RPMI7951 (cell line): ENCODE results near the gene CDK11A. TPM values are rescaled to one million over a fixed set of nuclear protein-coding genes. Genes with fewer than 3 reads are reported as not detected.
"Not testable (repeated sequence)": the region's sequence is repeated elsewhere in the genome, so short reads cannot be mapped to it uniquely, and the experiment has no call there.

Experiments used
- DNase-seq: peaks from one replicate; pipeline ENCODE4 v3.0.0-alpha.2; 2012; ENCODE audit warnings: low read depth
- total RNA-seq: library from RNA; depleted of rRNA; stranded (reverse); fragments of >200 nt; shearing (Covaris generic); gene quantifications from 2 replicates; pipeline ENCODE4 v1.2.3, GENCODE V29; 2014

Gene CDK11A
- total RNA-seq, 1 experiment from 2014 or later = 4.4 TPM

DNA sequence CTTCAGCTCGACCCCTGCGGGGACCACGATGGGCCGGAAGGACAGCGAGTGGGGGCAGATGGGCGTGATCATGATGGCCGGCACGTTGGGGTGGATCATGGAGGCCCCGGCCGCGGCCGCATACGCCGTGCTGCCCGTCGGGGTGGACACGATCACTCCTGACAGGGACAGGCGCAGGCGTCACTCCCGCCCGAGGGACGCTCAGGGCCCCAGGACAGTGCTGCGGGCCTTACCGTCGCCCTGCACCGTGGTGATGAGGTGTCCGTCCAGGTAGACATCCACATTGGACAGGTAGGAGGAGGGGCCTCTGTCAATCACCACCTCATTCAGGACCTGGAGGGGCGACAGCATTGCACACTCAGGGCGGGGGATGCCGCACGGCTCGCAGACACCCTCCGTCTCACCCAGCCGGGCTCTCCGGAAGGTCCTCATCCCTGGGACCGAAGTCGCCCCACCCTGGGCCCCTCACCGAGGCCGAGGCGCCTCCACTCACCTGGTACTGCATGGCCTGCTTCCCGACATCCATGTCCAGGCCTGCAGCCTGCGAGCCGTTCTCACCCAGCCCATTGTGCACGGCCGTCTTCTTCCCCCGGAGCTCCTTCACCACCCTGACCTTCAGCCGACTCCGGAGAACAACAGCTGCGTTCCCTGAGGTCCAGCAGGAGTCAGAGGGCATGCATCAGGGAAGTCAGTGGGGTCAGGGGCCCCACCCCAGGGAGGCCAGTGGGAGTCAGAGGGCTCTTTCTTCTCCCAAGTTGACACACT, 30.1 kb upstream of the CDK11A start:
- DNase-seq = no peak

- no peak for DNase-seq
Measured at GRCh38 chr1:1753607-1754005, 29.4 kb upstream of the CDK11A start.

- DNase-seq = no peak
Measured at GRCh38 chr1:1752636-1753606, 28.8 kb upstream of the CDK11A start.

DNA sequence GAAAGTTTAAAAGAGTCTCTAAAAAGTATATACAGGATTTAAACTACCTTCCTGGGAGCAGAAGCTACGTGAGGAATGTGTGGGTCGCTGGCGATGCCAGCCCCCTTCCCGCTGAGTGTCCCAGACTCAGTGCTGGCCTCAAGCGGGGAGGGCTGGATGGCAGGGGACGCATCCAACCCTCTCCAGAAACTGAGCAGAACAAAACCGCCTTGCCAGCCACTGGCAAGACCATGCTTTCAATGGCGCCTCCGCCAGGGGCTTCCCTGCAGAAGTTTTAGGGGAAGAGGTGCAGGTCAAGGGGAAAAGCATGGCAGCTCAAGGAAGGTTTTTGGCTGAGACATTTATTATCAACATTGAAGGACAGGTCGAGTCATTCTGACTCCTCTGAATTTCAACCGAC, 28.0 kb upstream of the CDK11A start:
- no peak for DNase-seq

- not testable (repeated sequence) for DNase-seq
Measured at GRCh38 chr1:1749941-1750340, 25.8 kb upstream of the CDK11A start.

DNA sequence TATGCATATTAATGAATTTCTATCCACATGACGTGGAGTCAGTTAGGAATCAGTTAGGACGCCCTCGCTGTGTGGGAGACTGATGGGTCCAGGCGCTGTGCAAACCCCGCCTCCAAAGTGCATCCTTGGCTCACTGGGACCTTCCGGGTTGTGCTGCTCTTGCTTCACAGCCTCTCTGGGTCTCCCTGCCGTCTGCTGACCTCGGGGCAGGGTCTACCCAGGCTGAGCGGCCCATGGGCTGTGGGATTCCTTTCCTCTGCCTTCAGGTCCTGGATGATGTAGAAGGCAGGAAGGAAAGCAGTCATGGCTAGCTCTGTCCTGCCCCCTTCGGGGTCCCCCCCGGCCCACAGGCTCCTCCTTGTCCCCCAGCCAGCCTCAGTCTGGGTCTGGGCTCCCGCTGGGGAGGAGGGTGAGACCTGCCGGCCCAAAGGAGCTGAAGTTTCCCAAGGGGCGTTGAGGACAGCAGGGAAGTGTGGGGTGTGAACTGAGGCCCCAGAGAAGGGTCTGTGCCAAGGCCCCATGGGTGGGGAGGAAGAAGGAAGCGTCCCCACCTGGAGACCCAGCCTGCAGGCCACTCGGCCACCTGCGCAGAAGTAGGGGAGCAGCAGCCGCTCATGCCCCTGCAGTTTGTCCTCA, 24.6 kb upstream of the CDK11A start:
- no peak for DNase-seq

GRCh38 chr1:1746566-1746909, 22.4 kb upstream of the CDK11A start:
- DNase-seq = not testable (repeated sequence)

GRCh38 chr1:1745651-1746565, 21.8 kb upstream of the CDK11A start:
- peak; percentile 80 for DNase-seq

DNA sequence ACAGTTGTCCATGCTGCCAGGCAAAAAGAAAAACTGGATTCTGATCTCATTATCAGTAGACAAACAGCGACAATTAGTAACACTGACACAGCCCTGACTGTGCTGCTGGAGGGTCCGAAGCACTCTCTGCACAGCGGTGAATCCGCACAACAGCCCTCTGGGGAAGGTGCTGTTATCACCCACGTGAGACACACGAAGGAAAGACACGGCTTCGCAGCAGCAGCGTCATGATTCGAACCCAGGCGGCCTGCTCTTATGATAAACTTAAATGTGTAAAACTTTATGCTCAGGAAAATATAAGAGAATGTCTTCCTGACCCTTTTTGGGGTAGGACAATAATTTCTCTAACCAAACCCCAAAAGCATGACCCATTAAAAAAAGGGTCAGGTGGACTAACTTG, 18.4 kb upstream of the CDK11A start:
- DNase-seq = not testable (repeated sequence)

- peak; percentile 80 for DNase-seq
Measured at GRCh38 chr1:1741013-1741412, 16.9 kb upstream of the CDK11A start.

GRCh38 chr1:1738799-1739337, 14.7 kb upstream of the CDK11A start:
- not testable (repeated sequence) for DNase-seq

GRCh38 chr1:1737675-1738590, 13.8 kb upstream of the CDK11A start:
- not testable (repeated sequence) for DNase-seq

- DNase-seq = no peak
Measured at GRCh38 chr1:1732381-1732780, 8.2 kb upstream of the CDK11A start.

- DNase-seq = no peak
Measured at GRCh38 chr1:1730870-1731269, 6.7 kb upstream of the CDK11A start.

DNA sequence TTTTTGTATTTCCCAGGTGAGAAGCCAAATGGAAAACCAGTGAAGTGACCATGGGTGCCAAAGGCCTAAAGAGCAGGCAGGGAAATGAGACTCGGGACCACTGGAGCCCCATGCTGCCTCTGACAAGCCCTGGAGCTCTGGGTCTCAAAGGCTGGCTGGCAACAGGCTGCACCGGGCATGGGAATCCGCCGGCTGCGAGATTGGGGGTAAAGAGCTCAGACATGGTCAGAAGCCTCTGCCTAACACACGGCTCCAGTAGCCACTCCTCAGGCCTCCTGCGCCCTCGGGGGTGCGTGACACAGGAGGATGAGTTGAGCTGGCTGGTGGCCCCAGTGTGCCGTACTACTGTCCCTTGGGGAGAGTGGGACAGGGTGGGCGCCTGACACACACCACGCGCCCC, 6.1 kb upstream of the CDK11A start:
- DNase-seq = not testable (repeated sequence)

- not testable (repeated sequence) for DNase-seq
Measured at GRCh38 chr1:1729116-1729816, 5.1 kb upstream of the CDK11A start.

- DNase-seq = peak; percentile 44
Measured at GRCh38 chr1:1728308-1729005, 4.3 kb upstream of the CDK11A start.

- peak; percentile 29 for DNase-seq
Measured at GRCh38 chr1:1727131-1727651, 3.0 kb upstream of the CDK11A start.
